GM19238 (cell line): Measurements from ENCODE around the gene NEMP2.
"Not testable (repeated sequence)": the region's sequence is repeated elsewhere in the genome, so short reads cannot be mapped to it uniquely, and the experiment has no call there.

Experiments used
- DNase-seq: peaks from one replicate; pipeline ENCODE4 v3.0.0; 2011; ENCODE audit warnings: low spot score; ENCODE audit not compliant: insufficient read length

Gene NEMP2

DNA sequence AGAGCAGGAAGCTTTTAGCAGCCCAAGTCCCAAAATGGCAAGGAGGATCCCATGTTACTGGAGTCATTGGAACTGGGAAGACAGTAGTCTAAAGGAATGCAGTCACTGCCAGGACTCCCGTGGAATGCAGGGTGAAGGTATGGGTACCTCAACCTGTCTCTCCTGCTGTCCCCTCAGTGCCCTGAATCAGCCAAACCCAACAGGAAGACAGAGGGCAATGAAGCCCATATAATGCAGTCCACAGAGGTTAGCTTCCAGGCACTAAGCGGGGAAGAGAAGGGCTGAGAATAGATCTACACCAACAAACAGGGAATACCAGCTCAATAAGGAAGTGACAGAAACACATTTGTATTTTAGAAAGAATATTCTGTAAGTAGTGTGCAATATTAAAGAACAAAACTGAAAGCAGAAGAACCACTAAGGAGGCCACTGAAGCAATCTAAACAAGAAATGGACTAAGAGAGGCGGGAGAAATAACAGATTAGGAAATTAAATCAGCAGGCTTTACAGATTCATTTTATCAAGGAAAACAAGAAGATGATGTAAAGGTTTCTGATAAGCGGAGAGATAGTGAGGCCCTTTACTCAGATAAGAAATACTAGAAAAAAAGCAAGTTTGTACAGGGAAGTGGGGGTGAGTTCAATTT is 8.3 kb downstream of the NEMP2 start:
- DNase-seq = no peak

DNA sequence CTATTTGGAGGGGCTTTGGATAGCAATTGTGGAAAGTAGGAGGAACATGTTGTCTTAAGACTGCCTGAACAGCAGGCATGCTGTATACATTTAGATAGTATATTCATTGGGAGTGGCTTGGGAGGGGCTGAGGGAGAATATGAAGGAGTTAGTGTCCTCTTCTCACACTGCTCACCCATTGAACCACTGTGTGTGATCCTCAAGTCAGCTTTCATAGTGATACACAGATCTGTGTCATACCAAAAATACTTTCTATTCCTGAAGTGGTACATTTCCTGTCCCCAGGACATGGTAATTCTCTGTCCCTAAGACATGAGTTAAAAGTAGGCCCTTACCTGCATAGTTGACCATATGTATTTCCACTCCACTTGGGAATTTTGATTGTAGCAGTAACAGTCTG is 9.6 kb downstream of the NEMP2 start:
- DNase-seq = no peak

GRCh38 chr2:190519975-190520767 is 14.4 kb downstream of the NEMP2 start:
- DNase-seq = no peak

DNA sequence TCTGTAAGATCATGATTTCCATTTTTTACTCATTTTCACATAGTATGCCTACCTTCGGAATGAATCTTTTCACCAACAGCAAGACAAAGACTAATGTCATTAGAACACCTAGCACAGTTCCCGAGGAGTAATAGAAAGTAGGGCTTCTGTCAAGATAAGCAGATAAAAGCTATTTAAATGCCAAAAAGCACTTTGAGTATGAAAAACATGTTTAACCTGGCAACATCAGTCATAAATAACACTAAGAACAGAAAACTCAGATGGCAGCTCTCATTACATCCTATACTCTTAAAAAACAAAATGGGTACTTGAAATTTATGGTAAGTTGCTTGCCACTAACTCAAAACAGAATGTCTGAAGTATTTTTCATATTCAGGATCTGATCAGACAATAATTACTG is 17.1 kb downstream of the NEMP2 start:
- no peak for DNase-seq

DNA sequence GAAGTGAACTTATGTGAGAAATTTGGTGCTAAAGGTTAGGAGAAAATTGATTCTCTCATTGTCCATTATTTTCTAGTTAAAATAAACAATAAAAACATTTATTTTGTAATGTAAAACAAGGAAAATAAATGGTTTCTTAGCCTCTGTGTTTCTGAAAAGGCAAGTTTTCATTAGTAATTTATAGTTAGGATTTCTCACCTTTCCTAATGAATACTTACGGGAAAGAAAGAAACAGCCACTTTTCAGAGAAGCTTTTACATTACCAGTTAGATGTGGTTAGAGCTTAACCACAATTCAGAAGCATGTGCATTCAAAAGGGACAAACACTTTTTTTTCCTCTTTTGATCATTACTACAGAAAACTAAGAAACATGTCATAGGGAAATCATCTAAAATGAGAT is 18.8 kb downstream of the NEMP2 start:
- DNase-seq = no peak

DNA sequence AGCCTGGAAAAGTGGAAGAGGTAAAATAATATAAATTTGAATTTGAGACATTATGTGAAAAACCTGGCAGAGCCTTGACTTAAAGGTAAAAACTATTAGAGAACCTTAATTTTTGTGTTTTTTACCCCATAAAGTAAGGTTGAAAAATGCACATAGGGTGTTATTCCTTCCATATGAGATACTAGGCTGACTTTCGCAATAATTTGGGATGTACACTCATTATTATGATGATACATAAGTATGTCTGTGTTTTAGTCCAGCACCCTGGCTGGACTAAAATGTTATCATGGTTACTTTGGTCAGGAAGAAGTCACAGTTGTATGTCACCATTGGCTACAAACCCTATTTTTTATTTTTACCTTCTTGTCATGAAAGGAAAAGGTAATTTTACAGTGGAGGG is 19.8 kb downstream of the NEMP2 start:
- DNase-seq = no peak

DNA sequence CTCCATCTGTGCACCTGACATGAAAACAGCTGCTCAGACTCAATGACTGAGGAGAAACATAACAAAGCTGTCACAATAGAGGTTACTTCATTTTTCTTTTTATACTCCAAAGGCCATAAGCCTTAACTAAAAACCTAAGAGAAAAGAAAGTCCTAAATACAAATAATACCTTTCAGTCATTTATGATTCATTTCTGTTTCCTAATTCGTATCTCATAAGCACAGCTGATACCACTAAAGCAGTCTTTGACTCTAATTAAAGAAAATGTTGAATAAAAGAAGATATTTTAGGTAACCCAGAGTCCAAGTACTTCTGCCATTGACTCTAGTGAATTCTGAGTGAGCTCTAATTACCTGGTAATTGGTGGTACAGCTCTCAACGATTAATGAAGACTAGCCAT is 20.6 kb downstream of the NEMP2 start:
- no peak for DNase-seq

DNA sequence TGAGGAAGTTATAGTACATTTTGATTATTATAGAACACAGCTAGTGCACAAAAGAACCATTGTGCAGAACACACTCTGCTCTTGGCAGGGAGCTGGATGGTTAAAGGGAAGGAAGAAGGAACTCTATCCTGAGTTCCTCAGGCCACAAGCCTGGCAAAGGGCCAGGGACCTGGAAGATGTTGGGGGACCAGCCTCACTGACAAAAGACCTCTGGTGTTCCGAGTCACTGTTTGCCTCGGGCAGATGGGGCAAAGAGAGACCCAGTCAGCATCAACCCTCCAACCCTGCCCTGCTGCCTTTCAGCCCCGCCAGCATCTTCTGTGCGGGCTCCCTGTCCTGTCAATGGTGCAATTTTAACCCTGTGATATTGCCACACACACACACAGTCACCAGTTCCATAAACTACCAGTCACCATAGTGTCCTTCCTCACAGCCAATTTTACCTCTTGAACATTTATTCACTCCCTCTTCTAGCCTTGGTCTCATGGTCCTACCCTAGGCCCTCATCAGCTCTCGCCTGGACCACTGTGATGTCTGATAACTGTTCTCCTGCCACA is 21.9 kb downstream of the NEMP2 start:
- no peak for DNase-seq

DNA sequence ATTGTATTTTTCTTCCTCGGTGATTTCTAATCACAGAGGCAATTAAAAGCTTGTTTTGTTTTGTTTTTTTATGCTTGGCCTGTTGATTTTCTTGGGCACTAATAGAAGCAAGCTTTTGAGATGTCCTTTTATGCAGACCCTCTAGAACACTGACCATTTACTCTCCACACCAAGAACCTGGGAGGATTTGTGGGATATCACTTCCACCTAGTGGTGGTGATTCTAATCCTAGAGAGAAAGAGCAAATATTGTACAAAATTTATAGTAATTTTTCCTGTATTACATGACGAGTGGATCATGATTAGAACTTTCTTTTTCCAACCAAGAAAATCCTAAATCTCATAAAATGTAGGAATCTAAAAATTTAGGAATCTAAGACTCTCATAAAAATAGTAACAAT is 23.4 kb downstream of the NEMP2 start:
- DNase-seq = no peak

- not testable (repeated sequence) for DNase-seq
These were observed 24.6 kb downstream of the NEMP2 start for GRCh38 chr2:190509895-190510294.

- no peak for DNase-seq
These were observed 27.4 kb downstream of the NEMP2 start for GRCh38 chr2:190507135-190507534.

- DNase-seq = no peak
These were observed 27.9 kb downstream of the NEMP2 start for GRCh38 chr2:190506666-190507065.

GRCh38 chr2:190505696-190506095 is 28.8 kb downstream of the NEMP2 start:
- DNase-seq = no peak

DNA sequence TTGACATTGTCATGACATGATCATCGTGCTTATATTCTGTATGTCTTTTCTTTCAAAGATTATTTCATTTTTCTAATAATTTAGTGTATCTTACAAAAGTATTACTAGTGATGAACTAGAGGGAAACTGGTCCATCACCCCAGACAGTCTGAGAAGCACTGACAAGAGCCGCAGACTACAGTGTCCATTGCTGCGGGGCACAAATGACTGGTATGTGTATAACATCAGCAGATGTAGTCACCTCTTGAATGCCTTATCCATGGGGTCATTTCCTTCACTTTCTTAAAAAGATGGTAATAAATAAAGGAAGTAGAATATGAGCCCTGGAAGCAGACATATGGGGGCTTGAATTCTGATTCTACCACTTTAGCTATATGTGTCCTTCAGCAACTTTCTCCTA is 29.6 kb downstream of the NEMP2 start:
- DNase-seq = no peak

- DNase-seq = no peak
These were observed 31.4 kb downstream of the NEMP2 start for GRCh38 chr2:190503088-190503487.

- DNase-seq = no peak
These were observed 32.7 kb downstream of the NEMP2 start for GRCh38 chr2:190501702-190502407.

GRCh38 chr2:190501231-190501630 is 33.3 kb downstream of the NEMP2 start:
- no peak for DNase-seq

- DNase-seq = no peak
These were observed 34.4 kb downstream of the NEMP2 start for GRCh38 chr2:190500054-190500502.

- DNase-seq = no peak
These were observed 35.2 kb downstream of the NEMP2 start for GRCh38 chr2:190499273-190499672.

- DNase-seq = no peak
These were observed 37.1 kb downstream of the NEMP2 start for GRCh38 chr2:190497428-190497827.

DNA sequence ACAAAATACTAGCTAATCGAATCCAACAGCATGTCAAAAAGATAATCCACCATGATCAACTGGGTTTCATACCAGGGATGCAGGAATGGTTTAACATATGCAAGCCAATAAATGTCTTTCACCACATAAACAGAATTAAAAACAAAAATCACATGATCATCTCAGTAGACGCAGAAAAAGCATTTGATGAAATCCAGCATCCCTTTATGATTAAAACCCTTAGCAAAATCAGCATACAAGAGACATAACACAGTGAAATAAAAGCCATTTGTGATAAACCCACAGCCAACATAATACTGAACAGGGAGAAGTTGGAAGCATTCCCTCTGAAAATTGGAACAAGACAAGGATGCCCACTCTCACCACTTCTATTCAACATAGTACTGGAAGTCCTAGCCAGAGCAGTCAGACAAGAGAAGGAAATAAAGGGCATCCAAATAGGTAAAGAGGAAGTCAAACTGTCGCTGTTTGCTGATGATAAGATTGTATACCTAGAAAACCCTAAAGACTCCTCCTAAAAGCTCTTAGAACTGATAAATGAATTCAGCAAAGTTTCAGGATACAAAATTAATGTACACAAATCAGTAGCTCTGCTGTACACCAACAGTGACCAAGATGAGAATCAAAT is 39.8 kb downstream of the NEMP2 start:
- DNase-seq = not testable (repeated sequence)

GRCh38 chr2:190493095-190493494 is 41.4 kb downstream of the NEMP2 start:
- DNase-seq = no peak
